IPS-11a (cell line): Measurements from ENCODE around the gene ADGRL1.

Source experiments
- H3K4me3 ChIP-seq: one replicate; pipeline ENCODE4 v1.5.1; 2013; ENCODE audit warnings: low read depth, low read length, control low read depth

ADGRL1 gene

DNA sequence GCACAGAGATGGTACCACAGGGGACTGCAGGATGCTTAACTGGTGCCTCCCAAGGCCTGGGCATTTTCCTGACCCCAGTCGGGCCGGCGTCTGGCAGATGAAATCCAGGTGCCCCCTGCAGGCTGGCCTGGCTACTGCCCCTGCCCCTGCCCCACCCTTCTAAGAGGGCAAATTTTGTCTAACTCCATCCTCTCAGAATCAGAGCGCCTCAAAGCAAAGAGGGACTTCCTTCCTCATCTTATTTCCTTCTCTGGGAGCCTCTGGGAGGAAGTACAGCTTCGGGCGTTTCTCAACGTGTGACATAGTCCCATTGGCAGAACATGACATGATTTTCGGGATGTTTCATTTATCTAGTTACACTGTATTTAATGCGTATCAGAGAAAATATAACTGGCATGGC is 91.1 kb downstream of the ADGRL1 start:
- H3K4me3 ChIP-seq = no peak overlapping the region

DNA sequence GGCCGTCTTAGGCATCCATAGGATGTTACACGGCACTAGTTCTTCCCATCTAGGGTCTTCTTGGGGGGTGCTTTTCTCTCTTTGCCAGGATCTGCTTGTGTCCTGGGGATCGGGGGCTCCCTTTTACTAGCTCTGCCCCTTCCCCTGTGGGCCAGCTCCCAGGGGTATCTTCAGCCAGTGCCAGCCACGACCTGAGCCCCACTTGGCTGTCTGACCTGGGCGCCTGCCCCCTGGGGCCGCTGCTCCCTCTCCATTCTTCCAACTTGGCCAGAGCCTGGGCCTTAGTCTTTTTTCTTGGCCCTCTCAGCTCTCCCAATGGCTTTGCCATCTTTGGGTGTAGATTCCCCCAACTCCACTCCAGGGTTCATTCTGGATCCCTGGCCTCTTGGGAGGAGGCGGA is 91.5 kb downstream of the ADGRL1 start:
- H3K4me3 ChIP-seq = no peak overlapping the region

- H3K4me3 ChIP-seq = no peak overlapping the region
Observed at GRCh38 chr19:14113762-14114414, 92.1 kb downstream of the ADGRL1 start.

GRCh38 chr19:14112809-14113385 is 93.1 kb downstream of the ADGRL1 start:
- H3K4me3 ChIP-seq = no peak overlapping the region

- H3K4me3 ChIP-seq = no peak overlapping the region
Observed at GRCh38 chr19:14112051-14112808, 93.7 kb downstream of the ADGRL1 start.

DNA sequence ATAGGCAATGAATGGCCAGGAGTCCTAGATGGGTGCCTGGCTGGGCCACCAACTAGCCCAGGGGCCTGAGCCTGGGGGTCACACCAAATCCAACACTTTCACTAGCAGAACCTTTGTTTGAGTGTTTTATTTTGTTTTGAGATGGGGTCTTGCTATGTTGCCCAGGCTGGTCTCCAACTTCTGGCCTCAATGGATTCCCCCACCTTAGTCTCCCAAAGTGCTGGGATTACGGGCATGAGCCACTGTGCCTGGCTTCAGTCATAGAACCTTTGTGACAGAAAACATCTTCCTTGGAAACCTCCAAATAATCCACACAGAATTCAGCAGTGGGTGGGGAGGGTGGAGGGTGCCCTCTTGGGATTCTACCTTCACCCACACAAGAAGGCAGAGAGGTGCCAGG is 94.5 kb downstream of the ADGRL1 start:
- H3K4me3 ChIP-seq = no peak overlapping the region

- H3K4me3 ChIP-seq = no peak overlapping the region
Observed at GRCh38 chr19:14110650-14111049, 95.3 kb downstream of the ADGRL1 start.

DNA sequence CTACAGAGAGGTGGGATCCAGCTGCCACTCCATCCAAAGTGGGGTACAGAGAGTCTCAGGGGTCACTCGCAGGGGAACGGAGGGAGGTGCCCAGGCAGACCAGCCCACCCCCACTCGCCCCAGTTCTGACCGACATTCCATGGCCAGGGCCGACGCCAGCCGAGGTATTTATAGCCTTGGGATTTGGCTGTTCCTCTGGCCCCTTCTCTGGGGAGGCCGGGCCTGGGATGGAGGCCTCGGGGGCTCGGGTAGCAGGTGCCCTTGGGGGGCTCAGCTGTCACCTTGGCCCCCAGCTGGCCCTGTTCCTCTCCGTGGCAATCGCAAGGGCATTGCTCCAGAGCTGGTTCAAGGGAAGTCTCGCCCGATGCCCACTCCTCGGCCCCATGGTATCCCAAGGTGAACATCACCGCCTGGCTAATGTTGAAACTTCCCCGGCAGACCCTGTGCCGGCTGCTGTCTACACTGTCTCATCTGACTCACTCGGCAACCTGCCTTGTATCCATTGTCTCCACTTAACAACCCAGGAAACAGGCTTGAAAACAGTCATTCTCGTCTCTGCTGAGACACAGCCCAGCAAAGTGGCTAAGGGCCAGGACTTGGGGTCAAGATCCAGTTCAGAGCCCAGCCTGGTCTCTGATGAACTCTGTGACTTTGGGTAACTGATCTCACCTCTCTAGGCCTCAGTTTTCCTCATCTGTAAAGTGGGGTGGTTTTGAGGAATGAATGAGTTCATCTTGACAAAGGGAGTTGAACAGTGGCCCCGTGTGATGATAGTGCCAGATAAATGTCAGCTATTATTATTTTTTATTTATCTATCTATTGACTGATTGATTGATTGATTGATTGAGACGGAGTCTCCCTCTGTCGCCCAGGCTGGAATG is 98.1 kb downstream of the ADGRL1 start:
- no peak overlapping the region for H3K4me3 ChIP-seq

DNA sequence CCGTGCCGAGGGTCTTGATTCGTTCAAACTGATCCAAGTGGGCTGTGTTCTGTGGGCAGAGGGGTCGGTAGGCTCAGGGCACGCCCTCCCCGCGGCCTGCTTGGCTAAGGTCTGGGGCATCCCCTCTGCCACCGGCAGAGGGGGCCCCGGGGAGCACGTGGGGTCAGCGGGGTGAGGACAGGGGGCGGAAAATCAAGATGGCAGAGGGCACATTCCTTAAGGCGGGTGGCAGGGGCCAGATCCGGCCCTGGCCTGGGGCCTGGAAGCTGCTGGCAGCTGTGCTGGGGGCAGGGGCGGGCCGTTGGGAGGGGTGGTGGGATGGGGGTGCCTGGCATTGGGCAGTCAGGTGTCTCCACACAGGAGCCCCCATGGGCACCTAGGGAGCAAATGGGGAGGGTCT is 99.1 kb downstream of the ADGRL1 start:
- no peak overlapping the region for H3K4me3 ChIP-seq

DNA sequence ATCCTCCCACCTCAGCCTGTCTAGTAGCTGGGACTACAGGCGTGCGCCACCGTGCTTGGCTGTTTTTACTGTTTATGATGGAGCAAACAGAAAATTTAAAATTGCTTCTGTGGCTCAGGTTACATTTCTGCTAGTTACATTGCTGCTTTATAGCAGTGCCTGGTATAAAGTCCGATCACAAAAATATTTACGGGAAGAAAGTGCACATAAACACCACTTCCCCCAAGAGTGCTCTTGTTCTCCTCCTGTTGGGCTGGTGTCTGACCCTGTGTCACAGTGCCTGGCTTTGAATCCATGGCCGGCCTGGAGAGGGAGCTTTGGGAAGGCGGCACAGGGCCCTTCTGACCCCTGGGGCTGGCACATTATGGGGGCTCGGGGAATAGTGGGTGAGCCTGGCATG is 100.3 kb downstream of the ADGRL1 start:
- no peak overlapping the region for H3K4me3 ChIP-seq

DNA sequence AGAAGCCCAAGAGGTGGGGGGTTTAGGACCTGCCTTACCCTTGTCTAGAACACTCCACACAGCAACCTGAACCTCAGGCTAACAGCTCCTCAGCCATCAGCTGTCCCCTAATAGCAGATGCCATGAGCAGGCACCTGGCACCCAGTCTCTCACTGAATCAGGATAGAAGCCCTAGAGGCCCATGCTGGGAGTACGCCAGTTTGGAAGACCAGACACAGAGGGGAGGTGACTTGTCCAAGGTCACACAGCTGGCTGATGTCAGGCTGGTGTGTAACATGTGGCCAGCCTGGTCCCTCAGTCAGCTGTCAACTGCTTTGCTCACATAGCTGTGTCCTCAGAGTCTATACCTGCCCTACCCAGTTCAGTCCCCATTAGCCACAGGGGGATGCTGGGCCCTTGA is 102.7 kb downstream of the ADGRL1 start:
- no peak overlapping the region for H3K4me3 ChIP-seq

GRCh38 chr19:14102756-14103155 is 103.2 kb downstream of the ADGRL1 start:
- no peak overlapping the region for H3K4me3 ChIP-seq

DNA sequence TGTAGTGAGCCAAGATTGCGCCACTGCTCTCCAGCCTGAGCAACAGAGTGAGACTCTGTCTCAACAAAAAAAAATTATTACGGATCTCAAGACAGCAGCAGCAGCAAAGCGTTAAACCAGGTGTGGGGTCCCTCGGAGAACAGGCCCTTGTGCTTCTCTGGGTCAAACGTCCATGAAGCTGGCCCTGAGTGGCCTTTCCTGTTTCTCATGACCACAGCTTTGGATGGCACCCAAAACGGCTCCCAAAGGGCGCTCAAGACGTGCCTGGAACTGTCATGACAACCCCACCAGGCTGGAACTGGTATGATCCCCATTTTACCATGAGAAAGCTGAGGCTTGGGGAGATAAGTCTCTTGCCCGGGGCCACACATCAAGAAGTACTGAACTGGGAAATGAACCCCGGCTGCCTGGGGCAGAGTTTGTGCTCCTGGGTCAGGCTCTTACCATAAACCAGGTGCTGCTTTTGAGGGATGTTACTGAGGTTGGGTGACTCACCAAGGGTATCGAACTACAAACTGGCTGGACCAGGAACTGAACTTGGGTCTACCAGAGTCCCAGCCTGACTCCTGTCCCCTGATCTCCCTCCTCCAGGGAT is 103.8 kb downstream of the ADGRL1 start:
- no peak overlapping the region for H3K4me3 ChIP-seq

DNA sequence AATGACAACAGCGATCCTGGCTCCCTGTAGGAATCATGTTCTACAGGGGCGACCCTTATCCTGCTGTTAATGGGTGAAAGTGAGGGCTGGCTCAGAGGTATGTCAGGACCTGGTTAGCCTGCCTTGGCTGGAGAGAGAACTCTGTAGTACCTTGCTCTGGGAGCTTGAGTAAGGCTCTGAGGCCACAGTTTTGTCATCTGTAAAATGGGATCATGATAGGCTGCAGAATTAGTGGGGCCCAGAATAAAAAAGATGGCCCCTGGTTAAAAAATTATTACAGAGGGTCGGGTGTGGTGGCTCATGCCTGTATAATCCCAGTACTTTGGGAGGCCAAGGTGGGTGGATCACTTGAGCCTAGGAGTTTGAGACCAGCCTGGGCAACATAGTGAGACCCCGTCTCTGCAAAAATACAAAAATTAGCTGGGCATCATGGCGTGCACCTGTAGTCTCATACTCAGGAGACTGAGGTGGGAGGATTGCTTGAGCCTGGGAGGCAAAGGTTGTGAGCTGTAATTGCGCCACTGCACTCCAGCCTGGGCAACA is 104.9 kb downstream of the ADGRL1 start:
- H3K4me3 ChIP-seq = no peak overlapping the region
